HG03135 (cell line): ENCODE measurements around the gene BCAR1.
"Not testable (repeated sequence)": the region's sequence is repeated elsewhere in the genome, so short reads cannot be mapped to it uniquely, and the experiment has no call there.

Experiments
- ATAC-seq: cut with Tn5 transposase; IDR thresholded peaks from one replicate; pipeline ENCODE4 v1.9.1; 2021; ENCODE audit warnings: mild to moderate bottlenecking, moderate library complexity; ENCODE audit not compliant: unreplicated experiment

BCAR1 gene

GRCh38 chr16:75225678-75226515, 25.5 kb downstream of the BCAR1 start:
- ATAC-seq: no peak

- ATAC-seq: no peak
Observed at GRCh38 chr16:75225092-75225491, 26.3 kb downstream of the BCAR1 start.

- no peak for ATAC-seq
Observed at GRCh38 chr16:75224306-75225082, 26.9 kb downstream of the BCAR1 start.

GRCh38 chr16:75223129-75223528, 28.3 kb downstream of the BCAR1 start:
- not testable (repeated sequence) for ATAC-seq

- no peak for ATAC-seq
Observed at GRCh38 chr16:75222271-75222783, 29.1 kb downstream of the BCAR1 start.

- ATAC-seq: no peak
Observed at GRCh38 chr16:75219838-75220237, 31.6 kb downstream of the BCAR1 start.

GRCh38 chr16:75219088-75219487, 32.3 kb downstream of the BCAR1 start:
- no peak for ATAC-seq

GRCh38 chr16:75218256-75219076, 33.0 kb downstream of the BCAR1 start, which contains the start of gene CTRB1:
TSS of gene CTRB1 (plus strand) at chr16:75218988. CDS start at chr16:75219008, 20 bp downstream.
- peak; percentile 42 for ATAC-seq

- ATAC-seq: no peak
Observed at GRCh38 chr16:75217389-75217851, 34.0 kb downstream of the BCAR1 start.

- no peak for ATAC-seq
Observed at GRCh38 chr16:75216576-75216975, 34.8 kb downstream of the BCAR1 start.

- no peak for ATAC-seq
Observed at GRCh38 chr16:75216127-75216526, 35.3 kb downstream of the BCAR1 start.

GRCh38 chr16:75211286-75211685, 40.1 kb downstream of the BCAR1 start:
- ATAC-seq: not testable (repeated sequence)

GRCh38 chr16:75209944-75210343, 41.5 kb downstream of the BCAR1 start:
- no peak for ATAC-seq

GRCh38 chr16:75209514-75209913, 41.9 kb downstream of the BCAR1 start:
- not testable (repeated sequence) for ATAC-seq

- ATAC-seq: no peak
Observed at GRCh38 chr16:75208861-75209505, 42.4 kb downstream of the BCAR1 start.

GRCh38 chr16:75208242-75208825, 43.1 kb downstream of the BCAR1 start:
- ATAC-seq: no peak

GRCh38 chr16:75207831-75208230, 43.6 kb downstream of the BCAR1 start:
- ATAC-seq: no peak

GRCh38 chr16:75206749-75207451, 44.5 kb downstream of the BCAR1 start, which contains the start of gene CTRB2:
TSS of gene CTRB2 (minus strand) at chr16:75207161. CDS start at chr16:75207141, 20 bp downstream.
- no peak for ATAC-seq
